H1 (cell line): ENCODE measurements around the gene RNF44. TPM values are rescaled to one million over a fixed set of nuclear protein-coding genes. Genes with fewer than 3 reads are reported as not detected.
A peak's percentile ranks its signal among the peaks of the same experiment; 100 is the strongest.

Experiments used
- CTCF ChIA-PET: fragments of 300-600 bp; sonication (Branson Sonifier 250); formaldehyde crosslinking; loops from one replicate; lab custom pipeline; 2021; ENCODE audit not compliant: partially characterized antibody; lab: Charles Lee
- POLR2A ChIA-PET: fragments of 300-600 bp; sonication (Branson Sonifier 250); formaldehyde crosslinking; loops from one replicate; lab custom pipeline; 2021; ENCODE audit warnings: inconsistent platforms; ENCODE audit not compliant: partially characterized antibody; lab: Charles Lee
- DNase-seq, 2 experiments: peaks; one replicate each; pipeline versions ENCODE4 v3.0.0 to v3.0.0-alpha.2; 2010 to 2022; ENCODE audit warnings: low spot score in 2 of 2, low read depth in 1 of 2, mixed read lengths in 1 of 2
- FAIRE-seq: peaks from 2 replicates; lab custom pipeline; 2011; peaks lifted over from hg19 to GRCh38; lab: Jason Lieb, UNC
- H2AFZ ChIP-seq: 2 replicates; pipeline ENCODE4 v1.8.1; 2012; ENCODE audit warnings: low read length, inconsistent platforms
- H2AK5ac ChIP-seq: 2 replicates; pipeline ENCODE4 v1.6.1; 2013; ENCODE audit warnings: low read depth, low read length
- H2BK120ac ChIP-seq: replicated peaks from 2 replicates; pipeline ENCODE3; 2013; ENCODE audit warnings: low read depth, low read length, inconsistent platforms
- H2BK12ac ChIP-seq: 2 replicates; pipeline ENCODE4 v1.6.1; 2013; ENCODE audit warnings: low read depth, low read length
- H2BK15ac ChIP-seq: 2 replicates; pipeline ENCODE4 v1.6.1; 2013; ENCODE audit warnings: low read length
- H2BK20ac ChIP-seq: 2 replicates; pipeline ENCODE4 v1.6.1; 2013; ENCODE audit warnings: low read length
- H2BK5ac ChIP-seq: 2 replicates; pipeline ENCODE4 v1.6.1; 2013; ENCODE audit warnings: low read depth, low read length
- H3K14ac ChIP-seq: 2 replicates; pipeline ENCODE4 v1.6.1; 2013; ENCODE audit warnings: inconsistent platforms; ENCODE audit not compliant: insufficient read length
- H3K18ac ChIP-seq: 2 replicates; pipeline ENCODE4 v1.6.1; 2013; ENCODE audit warnings: low read length; ENCODE audit errors: extremely low read depth
- H3K23ac ChIP-seq: 2 replicates; pipeline ENCODE4 v1.6.1; 2013; ENCODE audit warnings: inconsistent platforms; ENCODE audit not compliant: insufficient read length
- H3K23me2 ChIP-seq: 2 replicates; pipeline ENCODE4 v1.6.1; 2013; ENCODE audit warnings: low read depth, low read length
- H3K27ac ChIP-seq: 2 replicates; pipeline ENCODE4 v1.6.1; 2011; ENCODE audit warnings: low read depth, low read length, inconsistent platforms
- H3K27me3 ChIP-seq, 4 experiments: replicated peaks in 1 of 4; 1 replicate in 1 of 4; 2 replicates in 3 of 4; pipeline versions ENCODE4 v1.6.1 to v1.8.1; 2011 to 2013; ENCODE audit warnings: low read length in 3 of 4, mild to moderate bottlenecking in 3 of 4, inconsistent platforms in 2 of 4, mixed read lengths in 2 of 4, moderate library complexity in 1 of 4; ENCODE audit not compliant: control insufficient read depth in 3 of 4, insufficient read depth in 3 of 4; ENCODE audit errors: extremely low read depth in 1 of 4
- H3K36me3 ChIP-seq, 4 experiments: 2 replicates each; pipeline versions ENCODE4 v1.6.1 to v1.8.1; 2011 to 2013; ENCODE audit warnings: mild to moderate bottlenecking in 4 of 4, low read length in 3 of 4, moderate library complexity in 2 of 4, control low read depth in 1 of 4, inconsistent platforms in 1 of 4; ENCODE audit not compliant: insufficient read depth in 4 of 4, control insufficient read depth in 2 of 4
- H3K4ac ChIP-seq: replicated peaks from 2 replicates; pipeline ENCODE3; 2013; ENCODE audit warnings: low read length, low read depth, mixed read lengths, inconsistent platforms; ENCODE audit not compliant: insufficient read length
- H3K4me1 ChIP-seq, 4 experiments: replicated peaks in 1 of 4; 1 replicate in 1 of 4; 2 replicates in 3 of 4; pipeline versions ENCODE4 v1.6.1 to v1.8.1; 2011 to 2013; ENCODE audit warnings: low read length in 3 of 4, inconsistent platforms in 2 of 4, mixed read lengths in 1 of 4; ENCODE audit not compliant: insufficient read depth in 4 of 4, control insufficient read depth in 3 of 4
- H3K4me2 ChIP-seq, 2 experiments: 2 replicates each; pipeline versions ENCODE4 v1.6.1 to v1.8.1; 2011 to 2013; ENCODE audit warnings: low read depth in 2 of 2, low read length in 2 of 2, control low read depth in 1 of 2, inconsistent platforms in 1 of 2, mild to moderate bottlenecking in 1 of 2; ENCODE audit not compliant: insufficient read depth in 1 of 2
- H3K4me3 ChIP-seq, 4 experiments: fragments of 200-600, 300-600 bp in 1 of 4; sonication (generic), shearing (Covaris generic), sonication (Bioruptor Twin) in 1 of 4; 2 replicates each; pipeline versions ENCODE4 v1.5.1 to v1.8.1; 2011 to 2016; ENCODE audit warnings: low read length in 4 of 4, low read depth in 3 of 4, control low read depth in 2 of 4, inconsistent platforms in 2 of 4, mild to moderate bottlenecking in 2 of 4, mixed read lengths in 1 of 4, moderate library complexity in 1 of 4; ENCODE audit not compliant: insufficient read depth in 2 of 4; ENCODE audit errors: extremely low read depth in 1 of 4
- H3K56ac ChIP-seq: replicated peaks from 2 replicates; pipeline ENCODE3; 2013; ENCODE audit warnings: low read depth, mild to moderate bottlenecking, mixed read lengths, low read length, inconsistent platforms; ENCODE audit not compliant: insufficient read length
- H3K79me1 ChIP-seq: 2 replicates; pipeline ENCODE4 v1.6.1; 2013; ENCODE audit warnings: low read depth, low read length, control low read depth
- H3K79me2 ChIP-seq, 2 experiments: 2 replicates each; pipeline versions ENCODE4 v1.6.1 to v1.8.1; 2012 to 2013; ENCODE audit warnings: low read length in 2 of 2, mild to moderate bottlenecking in 2 of 2, inconsistent platforms in 1 of 2; ENCODE audit not compliant: insufficient read depth in 2 of 2, control insufficient read depth in 1 of 2
- H3K9ac ChIP-seq, 4 experiments: replicated peaks in 1 of 4; 1 replicate in 1 of 4; 2 replicates in 3 of 4; pipeline versions ENCODE4 v1.6.1 to v1.8.1; 2011 to 2013; ENCODE audit warnings: low read depth in 3 of 4, low read length in 3 of 4, control low read depth in 2 of 4, mild to moderate bottlenecking in 2 of 4, moderate library complexity in 2 of 4, inconsistent platforms in 1 of 4; ENCODE audit errors: extremely low read depth in 1 of 4
- H3K9me3 ChIP-seq, 2 experiments: 2 replicates each; pipeline versions ENCODE4 v1.6.1 to v1.8.1; 2012 to 2013; ENCODE audit warnings: mild to moderate bottlenecking in 2 of 2, moderate library complexity in 2 of 2, control low read depth in 1 of 2, inconsistent platforms in 1 of 2, low read depth in 1 of 2, low read length in 1 of 2, mixed read lengths in 1 of 2; ENCODE audit not compliant: insufficient read depth in 2 of 2
- H4K20me1 ChIP-seq, 2 experiments: replicated peaks in 1 of 2; 2 replicates each; pipeline versions ENCODE3 to v1.8.1; 2011 to 2013; ENCODE audit warnings: inconsistent platforms in 2 of 2, low read length in 2 of 2, mild to moderate bottlenecking in 1 of 2; ENCODE audit not compliant: insufficient read depth in 2 of 2, control insufficient read depth in 1 of 2
- H4K5ac ChIP-seq: 2 replicates; pipeline ENCODE4 v1.6.1; 2013; ENCODE audit warnings: low read length, low read depth, mixed read lengths, inconsistent platforms; ENCODE audit not compliant: insufficient read length
- H4K8ac ChIP-seq: 2 replicates; pipeline ENCODE4 v1.8.0; 2013; ENCODE audit warnings: mild to moderate bottlenecking, moderate library complexity, low read length, inconsistent platforms; ENCODE audit not compliant: insufficient read depth; ENCODE audit errors: extremely low read depth
- H4K91ac ChIP-seq: replicated peaks from 2 replicates; pipeline ENCODE3; 2013; ENCODE audit warnings: low read length, mixed read lengths, inconsistent platforms; ENCODE audit not compliant: insufficient read length
- ASH2L ChIP-seq: fragments of 200-600, 300-600 bp; sonication (generic); IDR thresholded peaks from one replicate; pipeline ENCODE4 v1.7.1; 2017; ENCODE audit warnings: low read length
- CEBPB ChIP-seq: IDR thresholded peaks from 2 replicates; pipeline ENCODE4 v1.6.1; 2012; ENCODE audit warnings: low read depth, low read length
- SIN3A ChIP-seq, 2 experiments: IDR thresholded peaks in 1 of 2; conservative IDR thresholded peaks in 1 of 2; 2 replicates each; pipeline ENCODE4 v1.6.1; 2011 to 2012; ENCODE audit warnings: low read length in 2 of 2, improper control_type of control experiment in 1 of 2, low read depth in 1 of 2, mild to moderate bottlenecking in 1 of 2
- SP4 ChIP-seq: IDR thresholded peaks from 2 replicates; pipeline ENCODE4 v1.6.1; 2012; ENCODE audit warnings: low read length, inconsistent platforms
- WGBS, 2 experiments: shearing (Covaris generic) in 1 of 2; methylation state at CpG; one replicate each; pipeline versions ENCODE4 v1.1.6 to v1.1.7; 2013 to 2015; ENCODE audit warnings: low lambda C conversion rate in 2 of 2, mixed read lengths in 2 of 2, inconsistent platforms in 1 of 2, low coverage in 1 of 2, missing lambda C conversion rate in 1 of 2; ENCODE audit not compliant: insufficient replicate concordance in 2 of 2, insufficient coverage in 1 of 2, insufficient read length in 1 of 2; ENCODE audit errors: extremely low coverage in 1 of 2, missing lambda C conversion rate in 1 of 2; 5-methylcytosine and 5-hydroxymethylcytosine counted together
- polyA plus RNA-seq, 7 experiments: library from polyadenylated mRNA; depleted of rRNA in 3 of 7; stranded (reverse) in 5 of 7; unstranded in 2 of 7; fragments of >200 nt in 5 of 7; fragments of 200-250 nt in 2 of 7; gene quantifications; 1 replicate in 5 of 7; 2 replicates in 1 of 7; 4 replicates in 1 of 7; pipeline versions ENCODE4 v1.2.1 to v1.2.3, GENCODE V29; 2011 to 2013; ENCODE audit warnings: missing spikeins in 2 of 7, mixed read lengths in 2 of 7
- total RNA-seq: library from RNA; stranded (reverse); fragmentation: NEBNext Ultra II Directional; extraction: Animal tissue kit (Norgen Biotek cat#: 25700); gene quantifications from 2 replicates; pipeline ENCODE4 v1.2.1, GENCODE V29; 2021
- TF ChIP-seq, protein P1 (sequence below): IDR thresholded peaks from 2 replicates; pipeline ENCODE4 v1.6.1; 2012; ENCODE audit warnings: low read length, inconsistent platforms
- TF ChIP-seq, protein P2 (sequence below), 3 experiments: IDR thresholded peaks; 1 replicate in 2 of 3; 2 replicates in 1 of 3; pipeline versions ENCODE4 v1.5.1 to v1.6.1; 2011; ENCODE audit warnings: low read length in 3 of 3, mild to moderate bottlenecking in 3 of 3, inconsistent platforms in 2 of 3, low read depth in 1 of 3, moderate library complexity in 1 of 3; ENCODE audit not compliant: insufficient read depth in 1 of 3; ENCODE audit errors: control extremely low read depth in 1 of 3

Gene RNF44
- total and polyA plus RNA-seq, 2 of the 8 experiments (the other 6 are each of a cell fraction or from before 2014, with no cell fraction given), result 54.7 to 164 TPM

GRCh38 chr5:176538230-176538988, 1.2 kb upstream of the RNF44 start:
- H3K23me2 ChIP-seq, result peaks cover 16% of the 10 kb centered on the region
- H3K4ac ChIP-seq, result peak overlapping the region; percentile 61
- peak overlapping the region in 3 of 4 experiments; percentile 55 to 70 (median 62); a peak in 5 of 7 replicates for H3K9ac ChIP-seq
- ChIA-PET POLR2A (interaction anchor here (0.5 to 21.1 kb wide), 26 partner anchors 9 to 593 kb away, joined by 3 to 458 read pairs (median 4); partner anchors contain the start of genes CDHR2, CLTB, FAF2 and HIGD2A), CTCF (interaction anchor here (0.7 to 3.1 kb wide), 16 partner anchors 11 to 171 kb away, joined by 3 to 12 read pairs (median 4); partner anchors contain the start of gene CDHR2)
- no peaks in the 10 kb centered on the region; a peak in 1 of 7 replicates for H3K27me3 ChIP-seq
- no peak for DNase-seq
- no peak overlapping the region for H2BK120ac ChIP-seq
- H4K5ac ChIP-seq, result peak overlapping the region; percentile 36
- peak overlapping the region; percentile 47 for H3K56ac ChIP-seq
- peaks cover 30 to 34% of the 10 kb centered on the region in 2 experiments for H3K79me2 ChIP-seq
- no peak overlapping the region for H2AK5ac ChIP-seq
- H3K4me3 ChIP-seq, result peak overlapping the region; percentile 32 to 98 (median 66); a peak in 7 of 8 replicates
- FAIRE-seq, result no peak
- peaks cover 13 to 38% (median 35%) of the 10 kb centered on the region in 4 experiments for H3K4me1 ChIP-seq
- H4K8ac ChIP-seq, result peak overlapping the region; percentile 73; the same call in 1 of the 2 replicates
- H2BK12ac ChIP-seq, result no peak overlapping the region
- H3K4me2 ChIP-seq, result peak overlapping the region; percentile 90 to 98
- 30% methylated on average over 13 of the region's 13 CpGs; no CpG with 5 or more reads in 1 of the 2 experiments for WGBS, 2 experiments
- peak overlapping the region; percentile 32; the same call in 1 of the 2 replicates for H2BK20ac ChIP-seq
- H2BK5ac ChIP-seq, result peak overlapping the region; percentile 62; the same call in 1 of the 2 replicates
- H3K36me3 ChIP-seq, result peaks cover 0 to 13% (median 4%) of the 10 kb centered on the region in 4 experiments; a peak in 4 of 8 replicates
- H2BK15ac ChIP-seq, result peak overlapping the region; percentile 46; the same call in 1 of the 2 replicates
- H3K27ac ChIP-seq, result peak overlapping the region; percentile 89
- no peaks in the 10 kb centered on the region for H3K9me3 ChIP-seq
- H4K91ac ChIP-seq, result no peak overlapping the region
- peaks cover 12 to 18% of the 10 kb centered on the region in 2 experiments for H4K20me1 ChIP-seq
- no peak overlapping the region for H3K18ac ChIP-seq
- no peak overlapping the region for H2AFZ ChIP-seq
- H3K14ac ChIP-seq, result no peak overlapping the region
- no peak overlapping the region for H3K23ac ChIP-seq
- H3K79me1 ChIP-seq, result peaks cover 8% of the 10 kb centered on the region
- TF ChIP-seq SP4 (no peak), CEBPB (no peak), ASH2L (peak; percentile 10), SIN3A (conservative IDR thresholded peaks at IDR 0.05 in 1 of 2, IDR thresholded peaks at IDR 0.05 in 1 of 2; ENCODE audit: low read depth in 1 of 2, low read length in 2 of 2) (no peak)
- TF ChIP-seq, protein P1, sequence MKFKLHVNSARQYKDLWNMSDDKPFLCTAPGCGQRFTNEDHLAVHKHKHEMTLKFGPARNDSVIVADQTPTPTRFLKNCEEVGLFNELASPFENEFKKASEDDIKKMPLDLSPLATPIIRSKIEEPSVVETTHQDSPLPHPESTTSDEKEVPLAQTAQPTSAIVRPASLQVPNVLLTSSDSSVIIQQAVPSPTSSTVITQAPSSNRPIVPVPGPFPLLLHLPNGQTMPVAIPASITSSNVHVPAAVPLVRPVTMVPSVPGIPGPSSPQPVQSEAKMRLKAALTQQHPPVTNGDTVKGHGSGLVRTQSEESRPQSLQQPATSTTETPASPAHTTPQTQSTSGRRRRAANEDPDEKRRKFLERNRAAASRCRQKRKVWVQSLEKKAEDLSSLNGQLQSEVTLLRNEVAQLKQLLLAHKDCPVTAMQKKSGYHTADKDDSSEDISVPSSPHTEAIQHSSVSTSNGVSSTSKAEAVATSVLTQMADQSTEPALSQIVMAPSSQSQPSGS, result no peak
- TF ChIP-seq, protein P2, sequence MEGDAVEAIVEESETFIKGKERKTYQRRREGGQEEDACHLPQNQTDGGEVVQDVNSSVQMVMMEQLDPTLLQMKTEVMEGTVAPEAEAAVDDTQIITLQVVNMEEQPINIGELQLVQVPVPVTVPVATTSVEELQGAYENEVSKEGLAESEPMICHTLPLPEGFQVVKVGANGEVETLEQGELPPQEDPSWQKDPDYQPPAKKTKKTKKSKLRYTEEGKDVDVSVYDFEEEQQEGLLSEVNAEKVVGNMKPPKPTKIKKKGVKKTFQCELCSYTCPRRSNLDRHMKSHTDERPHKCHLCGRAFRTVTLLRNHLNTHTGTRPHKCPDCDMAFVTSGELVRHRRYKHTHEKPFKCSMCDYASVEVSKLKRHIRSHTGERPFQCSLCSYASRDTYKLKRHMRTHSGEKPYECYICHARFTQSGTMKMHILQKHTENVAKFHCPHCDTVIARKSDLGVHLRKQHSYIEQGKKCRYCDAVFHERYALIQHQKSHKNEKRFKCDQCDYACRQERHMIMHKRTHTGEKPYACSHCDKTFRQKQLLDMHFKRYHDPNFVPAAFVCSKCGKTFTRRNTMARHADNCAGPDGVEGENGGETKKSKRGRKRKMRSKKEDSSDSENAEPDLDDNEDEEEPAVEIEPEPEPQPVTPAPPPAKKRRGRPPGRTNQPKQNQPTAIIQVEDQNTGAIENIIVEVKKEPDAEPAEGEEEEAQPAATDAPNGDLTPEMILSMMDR (IDR thresholded peaks at IDR 0.05; ENCODE audit: control extremely low read depth in 1 of 3, insufficient read depth in 1 of 3, low read depth in 1 of 3, low read length in 3 of 3), result peak in 2 of 3 experiments; percentile 29 to 37; a peak in 3 of 4 replicates
